ENCODE measurements around the gene AKNA. TPM values are rescaled to one million over a fixed set of nuclear protein-coding genes. Genes with fewer than 3 reads are reported as not detected.

Gene AKNA
- total RNA-seq, 1 donor from 2014 or later = 149 TPM

- Mint-ChIP-seq H3K4me1 (no peaks in the 10 kb centered on the region), H3K27ac (no peak overlapping the region), H3K27me3 (peaks cover 8% of the 10 kb centered on the region)
Observed at GRCh38 chr9:114426046-114426948, 38.5 kb upstream of the AKNA start.

DNA sequence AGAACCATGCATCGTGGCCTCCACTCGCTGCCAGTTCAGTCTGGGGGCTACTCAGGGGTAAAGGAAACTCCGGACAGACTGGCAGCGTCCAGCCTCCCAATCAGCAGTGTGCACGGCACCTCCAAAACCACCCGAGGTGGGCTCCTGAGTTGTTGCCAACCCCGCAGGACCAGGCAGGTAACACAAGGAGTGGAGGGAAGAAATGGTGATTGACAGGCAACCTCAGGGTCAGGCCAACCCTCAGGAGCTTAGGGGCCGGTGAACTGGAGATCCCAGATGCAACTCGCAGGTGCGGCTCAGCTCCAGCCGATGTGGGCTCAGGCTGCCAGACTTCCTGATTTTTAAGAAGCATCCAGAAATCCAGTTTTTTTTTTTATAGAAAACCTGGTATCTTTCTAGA is 37.3 kb upstream of the AKNA start:
- no peak for DNase-seq
- Mint-ChIP-seq H3K4me3 (no peak overlapping the region), H3K36me3 (ENCODE audit: low read depth) (no peaks in the 10 kb centered on the region), H3K27ac (no peak overlapping the region), H3K4me1 (no peaks in the 10 kb centered on the region), H3K27me3 (peaks cover 5% of the 10 kb centered on the region), H3K9me3 (no peaks in the 10 kb centered on the region)
- intact Hi-C loops (cut with micrococcal nuclease) = no loop called here

More at GRCh38 chr9:114426046-114426948, 38.5 kb upstream of the AKNA start:
- Mint-ChIP-seq H3K9me3 (no peaks in the 10 kb centered on the region), H3K4me3 (no peak overlapping the region), H3K36me3 (ENCODE audit: low read depth) (no peaks in the 10 kb centered on the region)
- intact Hi-C loops (cut with micrococcal nuclease) = no loop called here
- DNase-seq = no peak

DNA sequence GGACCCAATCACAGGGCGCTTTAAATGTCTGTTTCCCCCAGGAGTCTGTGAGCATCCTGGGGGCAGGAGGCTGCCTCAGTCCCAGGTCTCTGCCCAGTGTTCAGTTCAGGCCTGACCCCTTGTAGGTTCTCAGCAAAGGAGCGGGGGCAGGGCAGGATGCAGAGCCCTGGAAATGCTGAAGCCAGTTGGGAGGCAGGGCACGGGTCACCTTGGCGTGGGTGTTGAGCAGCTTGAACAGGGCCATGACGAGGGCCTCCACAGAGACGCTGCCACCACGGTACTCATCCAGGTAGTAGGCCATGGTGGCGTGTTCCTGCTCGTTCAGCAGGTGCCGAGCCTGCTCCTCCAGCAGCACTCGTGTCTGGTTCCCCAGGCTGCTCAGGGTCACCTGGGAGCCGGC is 36.3 kb upstream of the AKNA start:
- Mint-ChIP-seq H3K27me3 (peaks cover 3% of the 10 kb centered on the region), H3K4me1 (no peaks in the 10 kb centered on the region), H3K4me3 (no peak overlapping the region), H3K9me3 (no peaks in the 10 kb centered on the region), H3K36me3 (ENCODE audit: low read depth) (no peaks in the 10 kb centered on the region), H3K27ac (no peak overlapping the region)
- DNase-seq = no peak
- intact Hi-C loops (cut with micrococcal nuclease) = no loop called here

GRCh38 chr9:114423181-114423580 is 35.4 kb upstream of the AKNA start:
- Mint-ChIP-seq H3K4me3 (no peak overlapping the region), H3K4me1 (peaks cover 4% of the 10 kb centered on the region), H3K36me3 (ENCODE audit: low read depth) (no peaks in the 10 kb centered on the region), H3K27ac (no peak overlapping the region), H3K27me3 (no peaks in the 10 kb centered on the region), H3K9me3 (no peaks in the 10 kb centered on the region)
- intact Hi-C loops (cut with micrococcal nuclease) = no loop called here
- DNase-seq = no peak

DNA sequence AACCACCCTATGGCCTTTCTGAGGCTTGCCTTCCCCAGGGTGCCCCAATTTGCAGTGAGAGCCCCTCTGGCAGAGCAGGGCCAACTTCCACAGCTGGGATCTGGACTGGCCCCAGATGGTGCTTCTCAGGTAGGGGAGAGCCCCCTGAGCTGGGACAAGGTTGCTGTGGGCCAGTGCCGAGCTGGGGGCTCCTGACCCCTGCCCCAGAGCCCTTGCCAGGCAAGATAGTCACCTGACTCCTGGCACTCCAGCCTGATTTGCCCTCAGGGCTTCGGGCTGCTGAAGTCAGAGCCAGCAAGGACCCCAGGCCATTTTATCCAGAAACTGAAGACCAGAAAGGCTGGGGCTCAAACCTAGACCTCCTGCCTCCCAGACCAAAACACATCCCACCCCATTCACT is 33.4 kb upstream of the AKNA start:
- H3K27me3 Mint-ChIP-seq = no peaks in the 10 kb centered on the region
- H3K4me1 Mint-ChIP-seq = peaks cover 7% of the 10 kb centered on the region
- DNase-seq = no peak
- intact Hi-C loops (cut with micrococcal nuclease) = no loop called here
- H3K9me3 Mint-ChIP-seq = no peaks in the 10 kb centered on the region
- H3K4me3 Mint-ChIP-seq = no peak overlapping the region
- H3K36me3 Mint-ChIP-seq (ENCODE audit: low read depth) = no peaks in the 10 kb centered on the region
- no peak overlapping the region for H3K27ac Mint-ChIP-seq

DNA sequence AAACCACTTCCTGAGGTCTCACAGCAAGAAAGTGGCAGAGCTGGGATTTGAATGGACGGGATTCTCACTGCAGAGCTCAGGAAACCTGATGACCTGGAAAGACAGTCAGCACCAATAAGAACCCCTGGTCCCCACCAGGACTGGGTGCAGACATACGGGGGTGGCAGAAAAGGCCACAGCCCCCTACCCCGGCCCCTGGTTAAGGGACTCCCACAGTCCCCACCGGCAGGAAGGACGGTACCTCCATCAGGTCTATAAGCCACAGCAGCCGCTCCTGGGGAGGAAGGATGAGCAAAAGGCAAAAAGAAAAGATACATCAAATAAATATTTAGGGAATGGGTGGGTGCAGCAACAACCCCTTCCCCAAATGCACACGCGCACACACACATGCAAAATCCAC is 32.0 kb upstream of the AKNA start:
- Mint-ChIP-seq H3K4me3 (no peak overlapping the region), H3K36me3 (ENCODE audit: low read depth) (no peaks in the 10 kb centered on the region), H3K4me1 (peaks cover 7% of the 10 kb centered on the region), H3K27ac (no peak overlapping the region), H3K27me3 (no peaks in the 10 kb centered on the region), H3K9me3 (no peaks in the 10 kb centered on the region)
- DNase-seq = no peak
- intact Hi-C loops (cut with micrococcal nuclease) = no loop called here

DNA sequence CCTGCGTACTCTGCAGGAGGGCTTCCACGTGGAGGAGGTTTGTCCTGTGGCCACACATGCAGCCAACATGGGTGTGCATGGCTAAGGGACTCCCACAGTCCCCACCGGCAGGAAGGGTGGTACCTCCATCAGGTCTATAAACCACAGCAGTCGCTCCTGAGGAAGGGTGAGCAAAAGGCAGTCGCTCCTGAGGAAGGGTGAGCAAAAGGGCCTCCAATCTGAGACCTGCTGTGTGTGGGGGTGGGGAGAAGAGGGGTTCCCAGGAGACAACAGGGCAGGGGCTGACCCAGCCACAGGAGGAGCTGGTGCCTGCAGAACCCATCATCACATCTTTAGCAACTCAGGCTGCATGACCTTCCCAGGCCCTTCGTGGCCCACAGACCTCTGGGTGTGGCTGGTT is 30.3 kb upstream of the AKNA start:
- H3K4me1 Mint-ChIP-seq = peaks cover 7% of the 10 kb centered on the region
- H3K9me3 Mint-ChIP-seq = no peaks in the 10 kb centered on the region
- intact Hi-C loops (cut with micrococcal nuclease) = no loop called here
- no peak overlapping the region for H3K27ac Mint-ChIP-seq
- no peaks in the 10 kb centered on the region for H3K27me3 Mint-ChIP-seq
- DNase-seq = no peak
- H3K36me3 Mint-ChIP-seq (ENCODE audit: low read depth) = no peaks in the 10 kb centered on the region
- no peak overlapping the region for H3K4me3 Mint-ChIP-seq

DNA sequence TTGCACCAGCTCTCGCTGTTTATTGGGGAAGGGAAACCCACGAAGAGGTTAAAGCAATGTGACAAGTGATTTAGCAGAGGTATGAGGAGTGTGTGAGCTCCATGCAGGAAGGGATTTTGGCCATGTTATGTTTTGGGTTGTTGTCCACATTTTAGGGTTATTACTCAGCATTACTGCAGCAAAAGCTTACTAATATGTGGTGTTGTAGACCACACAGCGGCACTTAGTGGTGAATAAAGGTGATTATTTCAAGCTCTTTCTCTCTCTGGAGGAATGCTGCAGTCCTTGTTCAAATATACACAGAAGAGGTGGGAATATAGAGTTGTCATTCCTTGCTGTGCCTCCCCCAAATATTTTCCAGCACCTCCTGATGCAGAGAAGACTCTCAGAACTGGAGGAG is 29.7 kb upstream of the AKNA start:
- Mint-ChIP-seq H3K36me3 (ENCODE audit: low read depth) (no peaks in the 10 kb centered on the region), H3K27me3 (no peaks in the 10 kb centered on the region), H3K9me3 (no peaks in the 10 kb centered on the region), H3K4me1 (peaks cover 7% of the 10 kb centered on the region), H3K4me3 (no peak overlapping the region), H3K27ac (no peak overlapping the region)
- no peak for DNase-seq
- intact Hi-C loops (cut with micrococcal nuclease) = no loop called here

GRCh38 chr9:114416906-114417305 is 29.1 kb upstream of the AKNA start:
- no peaks in the 10 kb centered on the region for H3K36me3 Mint-ChIP-seq (ENCODE audit: low read depth)
- intact Hi-C loops (cut with micrococcal nuclease) = no loop called here
- no peak for DNase-seq
- H3K4me3 Mint-ChIP-seq = no peak overlapping the region
- H3K27ac Mint-ChIP-seq = no peak overlapping the region
- peaks cover 7% of the 10 kb centered on the region for H3K4me1 Mint-ChIP-seq
- no peaks in the 10 kb centered on the region for H3K27me3 Mint-ChIP-seq
- no peaks in the 10 kb centered on the region for H3K9me3 Mint-ChIP-seq

GRCh38 chr9:114416290-114416689 is 28.5 kb upstream of the AKNA start:
- Mint-ChIP-seq H3K4me1 (peaks cover 7% of the 10 kb centered on the region), H3K27me3 (no peaks in the 10 kb centered on the region), H3K4me3 (no peak overlapping the region), H3K27ac (no peak overlapping the region), H3K9me3 (no peaks in the 10 kb centered on the region), H3K36me3 (ENCODE audit: low read depth) (no peaks in the 10 kb centered on the region)
- no peak for DNase-seq
- intact Hi-C loops (cut with micrococcal nuclease) = no loop called here

- Mint-ChIP-seq H3K27me3 (no peaks in the 10 kb centered on the region), H3K36me3 (ENCODE audit: low read depth) (no peaks in the 10 kb centered on the region), H3K9me3 (no peaks in the 10 kb centered on the region), H3K4me3 (no peak overlapping the region), H3K27ac (no peak overlapping the region), H3K4me1 (peaks cover 10% of the 10 kb centered on the region)
- intact Hi-C loops (cut with micrococcal nuclease) = no loop called here
- DNase-seq = no peak
Observed at GRCh38 chr9:114414346-114414745, 26.6 kb upstream of the AKNA start.

DNA sequence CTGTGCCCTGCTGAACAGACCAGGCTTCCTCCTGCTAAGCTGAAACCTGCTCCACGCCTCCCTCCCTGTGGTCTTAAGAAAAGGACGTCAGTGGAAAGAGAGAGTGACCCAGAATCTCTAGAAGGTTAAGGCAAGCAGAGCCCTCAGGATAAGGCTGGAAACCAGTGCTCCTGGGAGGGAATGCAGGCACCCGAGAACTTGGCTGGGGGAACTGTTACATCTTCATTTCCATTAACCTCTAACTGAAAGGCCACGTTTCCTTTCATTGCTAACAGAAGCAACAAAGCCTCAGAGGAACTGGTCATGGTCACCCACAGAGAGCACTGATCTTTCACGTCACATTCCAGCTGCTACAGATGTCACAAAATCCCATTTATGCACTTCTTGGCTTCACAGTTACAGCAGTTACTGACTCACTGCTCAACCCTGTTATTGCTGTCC is 26.1 kb upstream of the AKNA start:
- intact Hi-C loops (cut with micrococcal nuclease) = no loop called here
- H3K4me1 Mint-ChIP-seq = peaks cover 13% of the 10 kb centered on the region
- no peaks in the 10 kb centered on the region for H3K27me3 Mint-ChIP-seq
- no peaks in the 10 kb centered on the region for H3K36me3 Mint-ChIP-seq (ENCODE audit: low read depth)
- DNase-seq = no peak
- no peak overlapping the region for H3K4me3 Mint-ChIP-seq
- H3K27ac Mint-ChIP-seq = no peak overlapping the region
- no peaks in the 10 kb centered on the region for H3K9me3 Mint-ChIP-seq

DNA sequence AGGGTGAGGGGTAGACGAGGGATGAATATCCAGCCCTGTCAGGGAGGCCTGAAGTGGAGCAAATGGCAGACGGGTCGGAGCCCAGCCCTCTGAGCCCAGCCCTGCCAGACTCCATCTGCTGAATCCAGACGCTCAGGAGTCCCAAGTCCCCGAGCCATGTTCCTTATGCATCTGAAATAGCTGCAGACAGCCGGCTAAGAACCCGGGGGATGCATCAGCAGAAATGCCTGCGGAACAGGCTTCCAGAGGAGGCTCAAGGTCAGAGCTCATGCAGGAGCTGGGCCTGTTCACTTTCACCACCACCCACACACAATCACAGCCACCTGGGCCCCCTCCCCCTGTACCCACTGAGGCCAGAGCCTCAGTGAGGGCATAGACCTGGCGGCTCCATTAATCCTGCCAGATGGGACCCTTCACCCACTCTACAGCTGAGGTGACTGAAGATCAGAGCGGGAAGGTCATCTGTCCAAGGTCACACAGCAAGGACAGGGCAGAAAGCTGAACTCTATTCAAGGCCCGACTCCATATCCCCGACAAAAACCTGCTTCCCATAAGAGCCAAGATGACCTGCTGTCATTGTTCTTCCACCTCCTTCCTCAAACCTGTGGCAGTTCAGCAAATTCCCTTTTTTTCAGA is 24.4 kb upstream of the AKNA start:
- H3K9me3 Mint-ChIP-seq = no peaks in the 10 kb centered on the region
- H3K4me1 Mint-ChIP-seq = peaks cover 6% of the 10 kb centered on the region
- H3K27ac Mint-ChIP-seq = no peak overlapping the region
- intact Hi-C loops (cut with micrococcal nuclease) = no loop called here
- H3K27me3 Mint-ChIP-seq = no peaks in the 10 kb centered on the region
- no peak overlapping the region for H3K4me3 Mint-ChIP-seq
- no peaks in the 10 kb centered on the region for H3K36me3 Mint-ChIP-seq (ENCODE audit: low read depth)
- DNase-seq = no peak

GRCh38 chr9:114411452-114411851 is 23.7 kb upstream of the AKNA start:
- DNase-seq = no peak
- H3K9me3 Mint-ChIP-seq = no peaks in the 10 kb centered on the region
- peaks cover 6% of the 10 kb centered on the region for H3K4me1 Mint-ChIP-seq
- intact Hi-C loops (cut with micrococcal nuclease) = no loop called here
- no peak overlapping the region for H3K27ac Mint-ChIP-seq
- no peak overlapping the region for H3K4me3 Mint-ChIP-seq
- H3K36me3 Mint-ChIP-seq (ENCODE audit: low read depth) = no peaks in the 10 kb centered on the region
- no peaks in the 10 kb centered on the region for H3K27me3 Mint-ChIP-seq
